H1 (cell line): ENCODE data around the gene ANKDD1A.
A peak's percentile ranks its signal among the peaks of the same experiment; 100 is the strongest.

Experiments
- BACH1 ChIP-seq: IDR thresholded peaks from 2 replicates; pipeline ENCODE4 v1.6.1; 2012; ENCODE audit warnings: low read length, improper control_type of control experiment
- CTCF ChIP-seq, 3 experiments: IDR thresholded peaks; 1 replicate in 2 of 3; 2 replicates in 1 of 3; pipeline versions ENCODE4 v1.5.1 to v1.6.1; 2011; ENCODE audit warnings: low read length in 3 of 3, mild to moderate bottlenecking in 3 of 3, inconsistent platforms in 2 of 3, low read depth in 1 of 3, moderate library complexity in 1 of 3; ENCODE audit not compliant: insufficient read depth in 1 of 3; ENCODE audit errors: control extremely low read depth in 1 of 3
- EZH2 ChIP-seq: fragments of 200-600 bp; sonication (generic); IDR thresholded peaks from 2 replicates; pipeline ENCODE4 v1.7.1; 2012; ENCODE audit warnings: low read depth, mild to moderate bottlenecking, moderate library complexity, low read length, inconsistent platforms; ENCODE audit not compliant: severe bottlenecking
- GTF2F1 ChIP-seq: IDR thresholded peaks from 2 replicates; pipeline ENCODE4 v1.6.1; 2012; ENCODE audit warnings: low read depth, low read length, improper control_type of control experiment, borderline replicate concordance
- JUN ChIP-seq: IDR thresholded peaks from 2 replicates; pipeline ENCODE4 v1.6.1; 2011; ENCODE audit warnings: low read depth, mild to moderate bottlenecking, improper control_type of control experiment, low read length
- MAX ChIP-seq: IDR thresholded peaks from 2 replicates; pipeline ENCODE4 v1.6.1; 2012; ENCODE audit warnings: inconsistent platforms
- NRF1 ChIP-seq: IDR thresholded peaks from 2 replicates; pipeline ENCODE4 v1.6.1; 2011; ENCODE audit warnings: mild to moderate bottlenecking, low read depth, low read length, improper control_type of control experiment
- PHF8 ChIP-seq: fragments of 200-600 bp; sonication (generic); conservative IDR thresholded peaks from 2 replicates; pipeline ENCODE4 v1.7.1; 2012; ENCODE audit warnings: low read depth, mild to moderate bottlenecking, inconsistent platforms, low read length, moderate library complexity
- POLR2A ChIP-seq, 2 experiments: IDR thresholded peaks; 1 replicate in 1 of 2; 2 replicates in 1 of 2; pipeline ENCODE4 v1.6.1; 2011; ENCODE audit warnings: low read depth in 2 of 2, low read length in 2 of 2, mild to moderate bottlenecking in 2 of 2; ENCODE audit errors: control extremely low read depth in 1 of 2
- SIN3A ChIP-seq, 2 experiments: IDR thresholded peaks in 1 of 2; conservative IDR thresholded peaks in 1 of 2; 2 replicates each; pipeline ENCODE4 v1.6.1; 2011 to 2012; ENCODE audit warnings: low read length in 2 of 2, improper control_type of control experiment in 1 of 2, low read depth in 1 of 2, mild to moderate bottlenecking in 1 of 2
- TCF12 ChIP-seq: IDR thresholded peaks from 2 replicates; pipeline ENCODE4 v1.6.1; 2011; ENCODE audit warnings: low read depth, mild to moderate bottlenecking, low read length
- TF ChIP-seq, protein P1 (sequence below): IDR thresholded peaks from 2 replicates; pipeline ENCODE4 v1.6.1; 2012; ENCODE audit warnings: inconsistent platforms
- TF ChIP-seq, protein P2 (sequence below): IDR thresholded peaks from 2 replicates; pipeline ENCODE4 v1.6.1; 2011; ENCODE audit warnings: low read length, improper control_type of control experiment

DNA sequence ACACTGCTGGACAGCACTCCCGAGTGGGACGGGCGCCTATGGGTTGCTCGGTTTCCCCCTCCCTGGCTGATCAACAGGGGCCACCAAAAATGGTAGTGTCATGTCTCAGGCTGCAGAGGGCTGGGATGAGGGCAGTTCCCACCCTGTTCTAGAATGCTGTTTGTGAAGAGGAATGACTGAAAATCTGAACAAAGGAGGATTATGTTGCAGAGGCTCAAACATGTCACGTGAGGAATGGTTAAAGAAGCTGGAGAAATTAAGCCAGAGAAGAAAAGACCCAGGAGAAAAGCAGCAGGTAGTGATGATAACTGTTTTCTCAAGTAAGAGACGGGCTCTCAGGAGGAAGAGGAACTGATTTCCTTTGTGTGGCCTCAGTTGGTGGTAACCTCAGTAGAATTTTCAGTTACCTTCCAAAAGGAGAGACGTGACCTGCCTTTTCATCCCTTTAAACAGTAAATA lies 67.6 kb downstream of the ANKDD1A start:
- TF ChIP-seq POLR2A (IDR thresholded peaks at IDR 0.05; ENCODE audit: control extremely low read depth in 1 of 2, low read depth in 2 of 2, low read length in 2 of 2): no peak
- no peak for TF ChIP-seq TCF12
- no peak for TF ChIP-seq JUN
- no peak for TF ChIP-seq NRF1
- no peak for TF ChIP-seq MAX
- no peak for TF ChIP-seq GTF2F1
- TF ChIP-seq, protein P1, sequence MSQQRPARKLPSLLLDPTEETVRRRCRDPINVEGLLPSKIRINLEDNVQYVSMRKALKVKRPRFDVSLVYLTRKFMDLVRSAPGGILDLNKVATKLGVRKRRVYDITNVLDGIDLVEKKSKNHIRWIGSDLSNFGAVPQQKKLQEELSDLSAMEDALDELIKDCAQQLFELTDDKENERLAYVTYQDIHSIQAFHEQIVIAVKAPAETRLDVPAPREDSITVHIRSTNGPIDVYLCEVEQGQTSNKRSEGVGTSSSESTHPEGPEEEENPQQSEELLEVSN: no peak
- TF ChIP-seq, protein P2, sequence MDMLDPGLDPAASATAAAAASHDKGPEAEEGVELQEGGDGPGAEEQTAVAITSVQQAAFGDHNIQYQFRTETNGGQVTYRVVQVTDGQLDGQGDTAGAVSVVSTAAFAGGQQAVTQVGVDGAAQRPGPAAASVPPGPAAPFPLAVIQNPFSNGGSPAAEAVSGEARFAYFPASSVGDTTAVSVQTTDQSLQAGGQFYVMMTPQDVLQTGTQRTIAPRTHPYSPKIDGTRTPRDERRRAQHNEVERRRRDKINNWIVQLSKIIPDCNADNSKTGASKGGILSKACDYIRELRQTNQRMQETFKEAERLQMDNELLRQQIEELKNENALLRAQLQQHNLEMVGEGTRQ: peak; percentile 75
- TF ChIP-seq CTCF (IDR thresholded peaks at IDR 0.05; ENCODE audit: control extremely low read depth in 1 of 3, insufficient read depth in 1 of 3, low read depth in 1 of 3, low read length in 3 of 3): peak in 1 of 3 experiments; percentile 1; a peak in 1 of 4 replicates
- no peak for TF ChIP-seq EZH2
- no peak for TF ChIP-seq SIN3A (conservative IDR thresholded peaks at IDR 0.05 in 1 of 2, IDR thresholded peaks at IDR 0.05 in 1 of 2; ENCODE audit: low read depth in 1 of 2, low read length in 2 of 2)
- no peak for TF ChIP-seq PHF8
- no peak; the same call in 1 of the 2 replicates for TF ChIP-seq BACH1
